Fibroblast of mammary gland (primary cell): ENCODE results near the gene MTCL3.

ENCODE experiments used
- DNase-seq: peaks from one replicate; pipeline ENCODE4 v3.0.0-alpha.2; 2010; ENCODE audit warnings: low read depth
- H3K4me3 ChIP-seq: 2 replicates; pipeline ENCODE4 v1.5.1; 2011; ENCODE audit warnings: low read depth, mild to moderate bottlenecking, low read length, moderate library complexity; ENCODE audit not compliant: control insufficient read depth
- TF ChIP-seq, protein P1 (sequence below): conservative IDR thresholded peaks from 2 replicates; pipeline ENCODE4 v1.5.1; 2011; ENCODE audit warnings: low read depth, low read length, inconsistent platforms; ENCODE audit not compliant: control insufficient read depth, insufficient read depth

The MTCL3 gene

DNA sequence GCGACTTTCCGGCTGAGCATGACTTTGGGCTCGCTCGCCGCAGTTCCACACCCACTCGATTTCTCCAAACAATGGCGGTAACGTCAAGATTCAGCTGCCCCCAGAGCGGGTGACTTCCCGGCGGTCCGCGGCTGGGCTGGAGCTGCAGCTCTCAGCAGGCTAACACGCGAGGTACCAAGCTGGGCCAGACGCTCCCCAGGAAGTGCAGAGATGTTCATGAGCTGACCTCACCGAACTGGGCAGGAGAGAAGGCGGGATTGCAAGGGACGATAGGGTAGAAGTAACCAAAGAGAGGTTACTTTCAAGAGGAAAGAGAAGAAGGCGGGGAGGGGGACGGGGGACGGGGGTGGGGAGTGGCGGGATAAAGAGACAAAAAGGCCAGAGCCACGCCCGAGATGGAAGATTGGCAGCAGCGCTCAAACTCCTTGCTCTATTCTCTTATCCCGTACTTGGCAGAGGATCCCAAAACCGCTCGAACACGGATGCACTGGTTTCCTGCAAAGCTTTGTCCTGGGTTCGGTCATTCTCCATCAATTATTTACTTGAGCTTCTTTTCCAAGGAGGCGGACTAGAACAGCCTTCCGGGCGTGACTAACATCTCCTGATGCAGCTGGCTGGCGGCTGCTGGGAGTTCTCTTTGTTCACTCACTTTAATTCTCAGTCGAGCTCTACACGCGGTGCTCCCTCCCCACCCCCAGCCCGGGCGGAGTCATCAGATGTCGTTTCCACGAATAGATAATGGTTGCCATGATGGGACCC is at the start of gene MTCL3:
MTCL3 (minus strand) TSS at position 626 of the 759 bp plus-strand sequence.
- TF ChIP-seq, protein P1, sequence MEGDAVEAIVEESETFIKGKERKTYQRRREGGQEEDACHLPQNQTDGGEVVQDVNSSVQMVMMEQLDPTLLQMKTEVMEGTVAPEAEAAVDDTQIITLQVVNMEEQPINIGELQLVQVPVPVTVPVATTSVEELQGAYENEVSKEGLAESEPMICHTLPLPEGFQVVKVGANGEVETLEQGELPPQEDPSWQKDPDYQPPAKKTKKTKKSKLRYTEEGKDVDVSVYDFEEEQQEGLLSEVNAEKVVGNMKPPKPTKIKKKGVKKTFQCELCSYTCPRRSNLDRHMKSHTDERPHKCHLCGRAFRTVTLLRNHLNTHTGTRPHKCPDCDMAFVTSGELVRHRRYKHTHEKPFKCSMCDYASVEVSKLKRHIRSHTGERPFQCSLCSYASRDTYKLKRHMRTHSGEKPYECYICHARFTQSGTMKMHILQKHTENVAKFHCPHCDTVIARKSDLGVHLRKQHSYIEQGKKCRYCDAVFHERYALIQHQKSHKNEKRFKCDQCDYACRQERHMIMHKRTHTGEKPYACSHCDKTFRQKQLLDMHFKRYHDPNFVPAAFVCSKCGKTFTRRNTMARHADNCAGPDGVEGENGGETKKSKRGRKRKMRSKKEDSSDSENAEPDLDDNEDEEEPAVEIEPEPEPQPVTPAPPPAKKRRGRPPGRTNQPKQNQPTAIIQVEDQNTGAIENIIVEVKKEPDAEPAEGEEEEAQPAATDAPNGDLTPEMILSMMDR, result no peak
- H3K4me3 ChIP-seq, result peak within 1 kb of the TSS; percentile 48
- peak; percentile 75 for DNase-seq

DNA sequence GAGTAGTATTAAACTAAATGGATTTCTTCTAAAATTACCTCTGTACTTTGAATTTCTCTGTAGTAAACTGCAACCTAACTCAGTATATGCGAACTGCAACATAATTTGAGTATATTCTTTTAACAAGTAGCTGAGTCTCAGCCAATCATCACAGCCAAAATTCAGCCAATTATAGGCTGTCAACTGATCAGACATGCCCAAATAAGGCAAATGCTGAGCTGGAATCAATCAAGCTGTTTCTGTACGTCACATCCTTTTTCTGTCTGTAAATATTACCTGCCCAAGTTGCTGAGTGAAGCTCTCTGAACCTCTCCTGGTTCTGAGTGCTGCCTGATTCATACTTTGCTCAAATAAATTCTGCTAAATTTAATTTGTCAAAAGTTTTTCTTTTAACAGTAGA is 48.3 kb upstream of the MTCL3 start:
- TF ChIP-seq, protein P1, result no peak
- no peak for DNase-seq
- no peak overlapping the region for H3K4me3 ChIP-seq

DNA sequence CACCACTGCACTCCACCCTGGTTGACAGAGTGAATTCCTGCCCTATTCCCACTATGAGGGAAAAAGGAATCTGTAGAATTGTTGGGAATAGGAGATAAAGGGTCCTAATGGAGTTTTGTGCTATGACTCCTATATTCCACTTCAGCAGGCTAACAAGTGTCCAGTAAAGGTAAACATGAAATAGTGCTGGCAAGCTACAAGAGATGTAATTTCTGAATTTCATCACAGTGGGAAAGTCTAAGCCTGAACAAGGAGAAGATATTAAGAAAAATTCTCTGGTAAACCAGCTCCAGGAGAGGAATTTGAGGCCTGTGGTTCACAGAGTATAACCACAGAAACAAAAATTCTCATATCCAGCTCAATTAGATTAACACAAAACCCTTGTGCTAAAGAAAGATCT is 47.5 kb upstream of the MTCL3 start:
- no peak for DNase-seq
- H3K4me3 ChIP-seq, result no peak overlapping the region
- TF ChIP-seq, protein P1, result no peak

DNA sequence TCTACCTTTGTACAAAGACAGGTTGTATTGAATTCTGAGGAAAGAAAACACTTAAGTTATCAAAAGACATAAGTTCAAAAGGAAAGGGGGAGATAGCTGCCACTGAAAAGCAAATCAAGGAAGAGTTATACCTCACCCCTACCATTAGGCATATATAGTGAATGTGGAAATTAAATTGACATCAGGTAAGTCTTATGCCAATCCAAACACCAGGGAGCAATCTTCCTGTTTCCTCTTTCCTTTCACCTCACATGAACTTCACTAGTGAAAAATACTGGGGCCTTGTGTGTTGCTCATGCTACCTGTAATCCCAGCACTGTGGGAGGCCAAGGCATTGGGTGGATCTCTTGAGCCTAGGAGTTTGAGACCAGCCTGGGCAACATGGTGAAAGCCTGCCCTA is 47.0 kb upstream of the MTCL3 start:
- no peak for DNase-seq
- TF ChIP-seq, protein P1, result no peak
- H3K4me3 ChIP-seq, result no peak overlapping the region

DNA sequence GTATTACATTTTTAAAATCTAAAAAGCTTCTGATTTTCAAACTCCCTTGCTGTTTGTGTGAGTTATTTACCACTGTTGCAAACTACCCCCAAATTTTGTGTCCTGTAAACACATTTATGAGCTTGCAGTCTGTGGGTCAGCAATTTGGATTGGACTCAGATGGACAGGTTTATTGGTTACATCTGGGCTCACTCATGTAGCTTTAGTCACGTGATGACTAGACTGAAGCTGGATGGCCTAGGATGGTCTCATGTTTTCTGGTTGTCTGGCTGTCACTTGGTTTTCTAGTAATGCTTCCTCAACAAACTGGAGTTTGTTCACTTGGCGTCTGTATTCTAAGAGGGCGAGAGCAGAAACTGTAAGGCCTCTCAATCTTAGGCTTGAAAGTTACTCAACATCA is 45.6 kb upstream of the MTCL3 start:
- TF ChIP-seq, protein P1, result no peak
- H3K4me3 ChIP-seq, result no peak overlapping the region
- DNase-seq, result peak; percentile 8

DNA sequence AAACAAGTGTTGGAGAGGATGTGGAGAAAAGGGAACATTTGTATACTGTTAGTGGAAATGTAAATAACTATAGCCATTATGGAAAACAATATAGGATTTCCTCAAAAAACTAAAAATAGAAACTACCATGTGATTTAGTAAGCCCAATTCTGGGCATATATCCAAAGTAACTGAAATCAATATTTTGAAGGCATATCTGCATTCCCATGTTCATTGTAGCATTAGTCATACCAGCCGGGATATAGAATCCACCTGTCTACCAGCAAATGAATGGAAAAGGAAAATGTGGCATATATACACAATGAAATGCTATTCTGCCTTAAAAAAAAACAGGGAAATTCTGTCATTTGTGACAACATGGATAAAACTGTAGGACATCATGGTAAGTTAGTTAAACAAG is 42.5 kb upstream of the MTCL3 start:
- TF ChIP-seq, protein P1, result no peak
- no peak for DNase-seq

DNA sequence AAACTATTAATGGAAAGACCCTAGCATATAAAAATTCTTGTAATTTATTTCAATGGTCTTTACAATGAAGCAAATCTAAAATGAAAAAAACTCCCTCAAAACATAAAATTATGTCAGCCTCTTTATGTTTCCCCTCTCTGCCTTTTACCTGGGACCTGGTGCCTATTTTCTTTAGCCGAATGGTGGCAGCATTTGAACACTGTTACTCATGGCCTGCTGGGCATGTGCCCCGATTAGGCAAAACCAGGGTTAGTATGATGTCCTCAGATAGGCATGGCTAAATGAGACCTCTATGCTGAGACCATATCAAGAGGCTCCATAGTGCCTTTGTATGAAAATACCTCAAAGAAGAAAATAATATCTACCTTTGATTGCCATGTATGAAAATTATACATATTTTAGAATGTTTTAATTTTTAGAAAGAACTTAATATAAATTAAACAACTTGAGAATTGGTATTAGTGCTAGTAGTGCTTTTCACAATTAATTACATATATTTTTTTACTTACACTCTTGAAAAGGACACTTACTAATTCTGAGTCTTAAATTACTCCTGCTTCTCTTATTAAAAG is 35.4 kb upstream of the MTCL3 start:
- H3K4me3 ChIP-seq, result no peak overlapping the region
- TF ChIP-seq, protein P1, result peak; percentile 56
- DNase-seq, result peak; percentile 45

More for the DNA sequence above, 42.5 kb upstream of the MTCL3 start:
- no peak overlapping the region for H3K4me3 ChIP-seq
